Panc1 (cell line): Measurements from ENCODE around the gene BCAS3.

Source experiments
- CTCF ChIP-seq: fragments of 450-650 bp; IDR thresholded peaks from 2 replicates; pipeline ENCODE4 v1.5.1; 2017; ENCODE audit warnings: mild to moderate bottlenecking
- POLR2AphosphoS5 ChIP-seq: IDR thresholded peaks from 2 replicates; pipeline ENCODE4 v1.6.1; 2012; ENCODE audit warnings: mild to moderate bottlenecking, low read depth, low read length, moderate library complexity
- REST ChIP-seq, 2 experiments: IDR thresholded peaks; 2 replicates each; pipeline ENCODE4 v1.6.1; 2011 to 2012; ENCODE audit warnings: low read depth in 2 of 2, control low read depth in 1 of 2, low read length in 1 of 2, mild to moderate bottlenecking in 1 of 2, moderate library complexity in 1 of 2; ENCODE audit not compliant: insufficient read depth in 1 of 2

- TF ChIP-seq CTCF (no peak), POLR2AphosphoS5 (no peak), REST (IDR thresholded peaks at IDR 0.05; ENCODE audit: insufficient read depth in 1 of 2, low read depth in 2 of 2, low read length in 1 of 2) (no peak)
These were observed 547.7 kb downstream of the BCAS3 start for GRCh38 chr17:61225178-61225882.
